Raji (cell line): ENCODE measurements around the gene URI1.

Experiments used
- POLR2A ChIP-seq: IDR thresholded peaks from 2 replicates; pipeline ENCODE4 v1.6.1; 2011; ENCODE audit warnings: low read depth, low read length, control low read depth; ENCODE audit not compliant: insufficient read depth

The URI1 gene

DNA sequence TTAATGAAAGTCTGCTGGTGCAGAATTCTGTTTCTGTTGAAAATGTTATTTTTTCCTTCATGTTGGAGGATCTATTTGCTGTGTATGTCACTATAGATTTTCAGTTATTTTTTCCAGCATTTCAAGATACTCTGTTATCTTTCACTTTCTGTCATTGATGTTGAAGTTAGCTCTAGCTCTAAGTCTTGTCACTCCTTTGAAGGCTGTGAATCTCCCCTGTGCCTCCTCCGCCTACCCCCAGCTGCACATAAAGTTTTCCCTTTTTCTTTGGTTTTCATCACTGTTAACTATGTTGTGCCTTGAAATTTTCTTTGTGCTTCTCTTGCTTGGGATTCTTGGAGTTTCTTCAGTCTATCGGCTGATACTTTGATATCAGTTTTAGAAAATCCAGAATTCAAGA, 20.8 kb downstream of the URI1 start:
- TF ChIP-seq POLR2A, result no peak

DNA sequence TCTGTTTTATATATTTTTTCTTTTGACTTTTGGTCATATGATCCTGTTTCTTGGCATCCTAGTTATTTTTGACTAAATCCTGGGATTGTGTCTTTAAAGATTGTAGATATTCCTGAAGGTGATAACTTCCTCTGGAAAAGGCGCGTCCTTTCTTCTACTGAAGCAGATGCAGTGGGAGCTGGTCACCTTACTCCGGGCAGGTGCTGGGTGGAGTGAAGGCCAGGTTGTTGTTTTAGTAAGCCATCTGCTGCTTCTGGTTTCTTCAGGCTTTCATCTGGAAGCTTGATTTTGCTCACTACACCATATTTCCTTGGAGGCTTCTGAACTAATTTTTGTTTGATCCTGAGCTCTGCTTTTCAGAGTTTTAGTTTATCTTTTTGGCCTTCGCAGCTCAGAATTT, 21.5 kb downstream of the URI1 start:
- no peak for TF ChIP-seq POLR2A

- no peak for TF ChIP-seq POLR2A
These were observed 22.1 kb downstream of the URI1 start for GRCh38 chr19:29964171-29964570.

DNA sequence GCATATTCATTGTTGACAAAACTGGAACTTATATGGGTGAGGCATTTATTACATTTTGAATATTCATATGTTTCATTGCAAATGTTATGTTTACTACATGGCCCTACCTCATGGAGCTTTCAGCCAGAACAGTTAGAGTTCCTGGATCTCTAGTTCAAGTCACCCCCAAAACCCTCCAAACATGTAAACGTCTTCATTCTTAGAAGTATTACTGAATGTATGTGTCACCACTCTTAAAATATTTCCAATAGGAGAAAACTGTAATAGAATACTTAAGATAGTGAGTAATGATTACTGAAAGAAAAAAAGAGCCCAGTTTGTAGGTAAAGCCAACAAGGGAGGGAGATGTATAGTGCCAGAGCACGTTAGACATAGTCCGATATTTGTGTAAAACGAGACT, 23.5 kb downstream of the URI1 start:
- no peak for TF ChIP-seq POLR2A

DNA sequence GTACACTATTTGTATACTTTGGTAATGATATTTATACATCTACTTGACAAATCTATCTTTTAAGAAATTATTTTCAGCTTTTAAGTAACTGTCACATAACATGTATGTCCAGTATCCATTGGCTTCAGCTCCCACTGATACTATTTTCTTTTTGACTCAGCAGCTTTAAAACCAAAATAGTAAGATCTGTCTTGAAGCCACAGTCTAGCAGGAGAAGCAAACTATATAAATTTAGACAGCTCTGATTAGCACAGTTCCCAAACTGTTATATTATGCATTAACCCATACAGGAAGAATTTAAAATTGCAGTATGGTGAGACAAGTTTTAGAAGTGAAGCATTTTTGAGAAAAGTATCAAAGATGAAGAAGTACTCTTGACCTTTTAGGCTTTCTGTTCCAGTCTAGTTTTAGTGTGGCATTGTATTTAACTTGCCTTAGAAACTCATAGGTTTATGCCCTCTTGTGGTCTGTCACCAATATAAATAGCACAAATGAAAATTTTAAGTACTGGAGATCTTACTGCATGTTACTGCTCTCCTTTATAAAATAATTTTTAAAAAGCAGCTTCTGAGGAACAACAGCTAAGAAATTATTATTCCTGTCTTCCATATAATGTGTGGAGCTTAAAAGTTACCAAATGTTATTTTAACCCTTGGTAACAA, 24.7 kb downstream of the URI1 start:
- no peak for TF ChIP-seq POLR2A

- TF ChIP-seq POLR2A, result no peak
These were observed 25.6 kb downstream of the URI1 start for GRCh38 chr19:29967623-29968022.

DNA sequence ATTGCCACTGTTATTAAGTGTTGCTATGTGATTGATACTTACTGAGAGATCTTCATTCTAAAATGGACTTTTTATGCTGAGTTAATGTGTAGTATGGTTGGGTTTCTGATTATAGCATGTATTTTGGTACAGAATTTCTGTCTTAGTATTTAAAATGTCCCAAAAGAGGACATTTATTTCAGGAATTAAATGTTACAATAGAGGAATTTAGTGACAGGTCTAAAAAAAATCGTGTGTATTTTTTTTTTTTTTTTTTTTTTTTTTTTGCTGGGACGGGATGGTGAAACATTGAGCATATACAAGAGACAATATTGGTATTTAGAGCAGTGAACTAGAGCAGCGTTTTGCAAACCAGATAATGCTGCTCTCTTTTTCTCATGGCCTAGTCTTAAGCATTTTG, 27.9 kb downstream of the URI1 start:
- TF ChIP-seq POLR2A, result no peak

GRCh38 chr19:29971002-29971401, 29.0 kb downstream of the URI1 start:
- no peak for TF ChIP-seq POLR2A

DNA sequence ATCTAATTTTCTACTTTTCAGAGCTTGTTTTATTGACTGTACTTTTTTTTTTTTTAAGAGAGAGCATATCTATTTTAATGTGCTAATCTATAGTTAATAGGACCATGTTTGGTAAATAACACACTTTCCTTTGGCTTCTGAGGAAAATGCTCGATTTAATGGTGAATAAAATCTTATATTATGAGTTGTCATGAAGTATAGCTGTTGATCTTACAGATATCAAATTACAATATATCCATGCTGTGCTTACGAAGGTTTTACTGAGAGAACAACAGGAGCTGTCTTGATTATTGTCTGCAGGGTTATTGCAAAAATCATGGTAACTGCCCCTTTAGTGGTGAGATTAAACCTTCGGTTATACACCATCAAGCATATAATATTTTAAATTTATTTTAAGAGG, 29.6 kb downstream of the URI1 start:
- TF ChIP-seq POLR2A, result no peak

- no peak for TF ChIP-seq POLR2A
These were observed 32.7 kb downstream of the URI1 start for GRCh38 chr19:29974701-29975100.

GRCh38 chr19:29976151-29976943, 34.3 kb downstream of the URI1 start:
- no peak for TF ChIP-seq POLR2A

GRCh38 chr19:29978080-29978479, 36.0 kb downstream of the URI1 start:
- no peak for TF ChIP-seq POLR2A

DNA sequence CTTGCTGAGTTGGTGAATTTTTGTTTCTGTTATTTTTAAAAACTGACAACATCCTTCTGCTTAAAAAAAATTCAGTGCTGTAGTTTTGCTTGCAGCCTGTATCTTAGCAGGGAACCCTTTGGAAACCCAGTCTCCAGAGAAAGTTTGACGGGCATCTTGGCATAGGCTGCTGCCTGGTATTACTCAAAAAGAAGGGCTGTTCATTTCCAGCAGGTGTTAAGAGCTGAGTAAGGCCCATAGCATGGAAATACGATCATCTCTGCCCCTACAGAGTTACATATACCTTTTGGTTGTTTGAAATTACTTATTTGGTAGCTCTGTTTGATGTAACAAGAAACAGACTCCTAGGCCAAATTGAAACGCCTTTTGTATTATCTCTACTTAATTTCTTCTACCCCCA, 41.5 kb downstream of the URI1 start:
- no peak for TF ChIP-seq POLR2A

GRCh38 chr19:29985196-29985595, 43.2 kb downstream of the URI1 start:
- no peak for TF ChIP-seq POLR2A

DNA sequence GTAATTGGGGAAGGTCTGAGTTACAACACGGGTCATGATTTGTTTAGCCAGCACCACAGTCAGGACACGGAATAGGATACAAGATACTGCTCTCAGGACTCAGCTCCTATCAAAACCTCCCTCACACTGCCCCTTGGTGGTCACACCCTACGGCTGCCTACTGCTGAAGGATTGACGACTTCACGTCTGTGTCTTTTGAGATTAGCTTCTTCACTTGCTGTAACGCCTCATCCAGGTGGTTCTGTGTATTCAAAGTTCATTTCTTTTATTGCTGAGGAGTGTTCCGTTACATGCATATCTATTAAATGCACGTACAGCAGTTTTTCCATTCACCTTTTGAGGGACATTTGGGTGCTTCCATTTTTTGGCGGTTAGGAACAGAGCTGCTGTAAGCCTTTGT, 46.3 kb downstream of the URI1 start:
- TF ChIP-seq POLR2A, result no peak

DNA sequence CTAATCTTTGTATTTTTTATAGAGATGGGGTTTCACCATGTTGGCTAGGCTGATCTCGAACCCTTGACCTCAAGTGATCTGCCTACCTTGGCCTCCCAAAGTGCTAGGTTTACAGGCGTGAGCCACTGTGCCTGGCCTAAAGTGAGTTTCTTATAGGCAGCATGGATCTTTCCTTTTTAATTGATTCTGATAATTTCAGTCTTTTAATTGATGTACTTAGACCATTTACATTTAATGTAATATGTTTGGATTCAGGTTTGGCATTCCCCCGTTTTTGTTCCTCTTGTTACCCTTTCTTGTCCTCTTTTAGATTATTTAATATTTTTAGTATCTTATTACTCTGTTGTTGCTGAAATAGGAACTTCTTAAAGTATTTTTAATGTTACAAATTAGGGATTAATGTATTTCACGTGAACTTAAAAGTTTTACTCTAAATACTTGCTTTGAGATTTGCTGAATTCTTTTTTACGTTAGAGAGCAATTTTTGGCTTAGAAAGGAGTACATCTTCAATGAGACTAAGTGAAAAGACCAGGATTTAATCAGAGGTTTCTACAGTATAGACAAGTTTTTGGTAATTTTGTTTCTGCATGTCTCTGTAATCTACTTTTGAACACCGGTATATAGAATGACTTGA, 50.3 kb downstream of the URI1 start:
- TF ChIP-seq POLR2A, result no peak

- TF ChIP-seq POLR2A, result no peak
These were observed 57.5 kb downstream of the URI1 start for GRCh38 chr19:29999490-29999889.

GRCh38 chr19:30000862-30001261, 58.8 kb downstream of the URI1 start:
- TF ChIP-seq POLR2A, result no peak
